ENCODE measurements around the gene SERINC2.

- TF ChIP-seq CTCF (IDR thresholded peaks at IDR 0.05; ENCODE audit: low read length) = no peak
- no peak for TF ChIP-seq EZH2 (optimal IDR thresholded peaks at IDR 0.05; ENCODE audit: low read depth, low read length)
Measured at GRCh38 chr1:31423418-31423947, 10.5 kb downstream of the SERINC2 start.
